IPS-18a (cell line): ENCODE measurements around the gene PDE4B.

Experiments used
- H3K27ac ChIP-seq: one replicate; pipeline ENCODE4 v1.5.1; 2013; ENCODE audit warnings: low read length
- H3K27me3 ChIP-seq: one replicate; pipeline ENCODE4 v1.6.1; 2013; ENCODE audit warnings: mild to moderate bottlenecking, low read length; ENCODE audit not compliant: control insufficient read depth, insufficient read depth
- H3K36me3 ChIP-seq: one replicate; pipeline ENCODE4 v1.6.1; 2013; ENCODE audit warnings: low read depth, low read length; ENCODE audit not compliant: control insufficient read depth
- H3K4me1 ChIP-seq: one replicate; pipeline ENCODE4 v1.6.1; 2013; ENCODE audit warnings: low read depth, low read length; ENCODE audit not compliant: control insufficient read depth
- H3K4me3 ChIP-seq: one replicate; pipeline ENCODE4 v1.5.1; 2013; ENCODE audit warnings: low read length
- H3K9ac ChIP-seq: one replicate; pipeline ENCODE4 v1.6.1; 2013; ENCODE audit warnings: mild to moderate bottlenecking, low read length, moderate library complexity
- H3K9me3 ChIP-seq: one replicate; pipeline ENCODE4 v1.6.1; 2013; ENCODE audit warnings: low read depth, low read length; ENCODE audit not compliant: control insufficient read depth

PDE4B gene

GRCh38 chr1:66300972-66301451 lies 508.3 kb downstream of the PDE4B start:
- H3K36me3 ChIP-seq, result no peaks in the 10 kb centered on the region
- no peak overlapping the region for H3K27ac ChIP-seq
- no peaks in the 10 kb centered on the region for H3K9me3 ChIP-seq
- no peaks in the 10 kb centered on the region for H3K27me3 ChIP-seq
- H3K4me3 ChIP-seq, result no peak overlapping the region
- H3K9ac ChIP-seq, result no peak overlapping the region
- H3K4me1 ChIP-seq, result no peaks in the 10 kb centered on the region

- H3K27ac ChIP-seq, result no peak overlapping the region
- no peaks in the 10 kb centered on the region for H3K36me3 ChIP-seq
- H3K9ac ChIP-seq, result no peak overlapping the region
- no peaks in the 10 kb centered on the region for H3K27me3 ChIP-seq
- H3K4me1 ChIP-seq, result no peaks in the 10 kb centered on the region
- no peaks in the 10 kb centered on the region for H3K9me3 ChIP-seq
- no peak overlapping the region for H3K4me3 ChIP-seq
Measured at GRCh38 chr1:66302184-66302742, 509.6 kb downstream of the PDE4B start.

- H3K9ac ChIP-seq, result no peak overlapping the region
- no peaks in the 10 kb centered on the region for H3K27me3 ChIP-seq
- H3K4me1 ChIP-seq, result no peaks in the 10 kb centered on the region
- no peaks in the 10 kb centered on the region for H3K9me3 ChIP-seq
- H3K27ac ChIP-seq, result no peak overlapping the region
- no peak overlapping the region for H3K4me3 ChIP-seq
- H3K36me3 ChIP-seq, result no peaks in the 10 kb centered on the region
Measured at GRCh38 chr1:66302815-66303214, 510.1 kb downstream of the PDE4B start.

GRCh38 chr1:66303646-66304045 lies 511.0 kb downstream of the PDE4B start:
- H3K27ac ChIP-seq, result no peak overlapping the region
- H3K36me3 ChIP-seq, result no peaks in the 10 kb centered on the region

GRCh38 chr1:66304128-66304527 lies 511.4 kb downstream of the PDE4B start:
- H3K27me3 ChIP-seq, result no peaks in the 10 kb centered on the region
- H3K4me3 ChIP-seq, result no peak overlapping the region
- no peaks in the 10 kb centered on the region for H3K4me1 ChIP-seq
- H3K9ac ChIP-seq, result no peak overlapping the region
- no peaks in the 10 kb centered on the region for H3K36me3 ChIP-seq
- H3K27ac ChIP-seq, result no peak overlapping the region
- no peaks in the 10 kb centered on the region for H3K9me3 ChIP-seq

More at GRCh38 chr1:66303646-66304045, 511.0 kb downstream of the PDE4B start:
- Histone ChIP-seq H3K27me3 (no peaks in the 10 kb centered on the region), H3K9me3 (no peaks in the 10 kb centered on the region), H3K9ac (no peak overlapping the region), H3K4me3 (no peak overlapping the region), H3K4me1 (no peaks in the 10 kb centered on the region)

- H3K27me3 ChIP-seq, result no peaks in the 10 kb centered on the region
- H3K9ac ChIP-seq, result no peak overlapping the region
- no peaks in the 10 kb centered on the region for H3K9me3 ChIP-seq
- H3K4me3 ChIP-seq, result no peak overlapping the region
- H3K27ac ChIP-seq, result no peak overlapping the region
- no peaks in the 10 kb centered on the region for H3K36me3 ChIP-seq
- H3K4me1 ChIP-seq, result no peaks in the 10 kb centered on the region
Measured at GRCh38 chr1:66305927-66306326, 513.2 kb downstream of the PDE4B start.

GRCh38 chr1:66309006-66309741 lies 516.5 kb downstream of the PDE4B start:
- no peak overlapping the region for H3K27ac ChIP-seq
- H3K36me3 ChIP-seq, result no peaks in the 10 kb centered on the region
- no peak overlapping the region for H3K9ac ChIP-seq
- H3K4me3 ChIP-seq, result no peak overlapping the region
- no peaks in the 10 kb centered on the region for H3K4me1 ChIP-seq
- no peaks in the 10 kb centered on the region for H3K27me3 ChIP-seq
- H3K9me3 ChIP-seq, result no peaks in the 10 kb centered on the region

GRCh38 chr1:66311092-66311491 lies 518.4 kb downstream of the PDE4B start:
- Histone ChIP-seq H3K36me3 (no peaks in the 10 kb centered on the region), H3K27ac (no peak overlapping the region), H3K9me3 (no peaks in the 10 kb centered on the region), H3K4me3 (no peak overlapping the region), H3K9ac (no peak overlapping the region), H3K27me3 (no peaks in the 10 kb centered on the region), H3K4me1 (no peaks in the 10 kb centered on the region)

GRCh38 chr1:66311628-66312027 lies 518.9 kb downstream of the PDE4B start:
- Histone ChIP-seq H3K27me3 (no peaks in the 10 kb centered on the region), H3K27ac (no peak overlapping the region), H3K4me3 (no peak overlapping the region)

GRCh38 chr1:66312271-66312990 lies 519.7 kb downstream of the PDE4B start:
- H3K9ac ChIP-seq, result no peak overlapping the region
- no peaks in the 10 kb centered on the region for H3K4me1 ChIP-seq
- H3K27ac ChIP-seq, result no peak overlapping the region
- H3K27me3 ChIP-seq, result no peaks in the 10 kb centered on the region
- H3K4me3 ChIP-seq, result no peak overlapping the region
- no peaks in the 10 kb centered on the region for H3K9me3 ChIP-seq
- H3K36me3 ChIP-seq, result no peaks in the 10 kb centered on the region

More at GRCh38 chr1:66311628-66312027, 518.9 kb downstream of the PDE4B start:
- Histone ChIP-seq H3K4me1 (no peaks in the 10 kb centered on the region), H3K9me3 (no peaks in the 10 kb centered on the region), H3K36me3 (no peaks in the 10 kb centered on the region), H3K9ac (no peak overlapping the region)

- H3K27ac ChIP-seq, result no peak overlapping the region
Measured at GRCh38 chr1:66313429-66313828, 520.7 kb downstream of the PDE4B start.

More at GRCh38 chr1:66313429-66313828, 520.7 kb downstream of the PDE4B start:
- Histone ChIP-seq H3K9ac (no peak overlapping the region), H3K27me3 (no peaks in the 10 kb centered on the region), H3K36me3 (no peaks in the 10 kb centered on the region), H3K4me3 (no peak overlapping the region), H3K4me1 (no peaks in the 10 kb centered on the region), H3K9me3 (no peaks in the 10 kb centered on the region)
